CD4-positive, alpha-beta memory T cell (primary cell): ENCODE measurements around the gene PRKAG3. TPM values are rescaled to one million over a fixed set of nuclear protein-coding genes. Genes with fewer than 3 reads are reported as not detected.
"Not testable (repeated sequence)": the region's sequence is repeated elsewhere in the genome, so short reads cannot be mapped to it uniquely, and the experiment has no call there.

Experiments
- CTCF ChIA-PET: fragments of 350-600 bp; sonication (Branson Sonifier 250); formaldehyde crosslinking; loops from one replicate; lab custom pipeline; 2021; ENCODE audit warnings: inconsistent platforms; ENCODE audit not compliant: partially characterized antibody; lab: Charles Lee
- POLR2A ChIA-PET: fragments of 350-600 bp; sonication (Branson Sonifier 250); formaldehyde crosslinking; loops from one replicate; lab custom pipeline; 2021; ENCODE audit not compliant: partially characterized antibody; lab: Charles Lee
- DNase-seq, 5 donors: peaks; one replicate each; pipeline versions ENCODE4 v3.0.0 to v3.0.0-alpha.2; 2020 to 2022; ENCODE audit warnings: mixed read lengths in 1 of 5
- H3K27ac ChIP-seq: one replicate; pipeline ENCODE4 v1.7.0; 2013; ENCODE audit warnings: low read depth, low read length
- H3K27me3 ChIP-seq: 2 replicates; pipeline ENCODE4 v1.7.0; 2013; ENCODE audit warnings: mild to moderate bottlenecking, low read length, moderate library complexity; ENCODE audit not compliant: insufficient read depth
- H3K36me3 ChIP-seq: 2 replicates; pipeline ENCODE4 v1.7.0; 2013; ENCODE audit warnings: mild to moderate bottlenecking, low read length, moderate library complexity; ENCODE audit not compliant: insufficient read depth
- H3K4me1 ChIP-seq: 2 replicates; pipeline ENCODE4 v1.7.0; 2013; ENCODE audit warnings: mild to moderate bottlenecking, low read length, moderate library complexity; ENCODE audit not compliant: insufficient read depth
- H3K4me3 ChIP-seq, 2 donors: one replicate each; pipeline ENCODE4 v1.7.0; 2013; ENCODE audit warnings: low read length in 2 of 2, mild to moderate bottlenecking in 1 of 2
- H3K9me3 ChIP-seq, 2 donors: one replicate each; pipeline ENCODE4 v1.7.0; 2013; ENCODE audit warnings: low read length in 2 of 2, control low read depth in 1 of 2; ENCODE audit not compliant: control insufficient read depth in 1 of 2
- H3K27ac Mint-ChIP-seq, 7 donors: one replicate each; pipeline ENCODE4 v1.8.0; 2020 to 2021; ENCODE audit warnings: mixed read lengths in 7 of 7, mild to moderate bottlenecking in 6 of 7, inconsistent platforms in 3 of 7, moderate library complexity in 3 of 7
- H3K27me3 Mint-ChIP-seq, 2 donors: one replicate each; pipeline ENCODE4 v1.8.0; 2020 to 2021; ENCODE audit warnings: mixed read lengths in 2 of 2
- H3K36me3 Mint-ChIP-seq, 2 donors: one replicate each; pipeline ENCODE4 v1.8.0; 2020 to 2021; ENCODE audit warnings: mixed read lengths in 2 of 2, inconsistent platforms in 1 of 2, mild to moderate bottlenecking in 1 of 2
- H3K4me1 Mint-ChIP-seq, 4 donors: one replicate each; pipeline ENCODE4 v1.8.0; 2020 to 2021; ENCODE audit warnings: mixed read lengths in 4 of 4, mild to moderate bottlenecking in 1 of 4
- H3K4me3 Mint-ChIP-seq, 8 donors: one replicate each; pipeline ENCODE4 v1.8.0; 2020 to 2021; ENCODE audit warnings: mixed read lengths in 8 of 8, mild to moderate bottlenecking in 7 of 8, moderate library complexity in 6 of 8, inconsistent platforms in 3 of 8
- H3K9me3 Mint-ChIP-seq, 8 donors: one replicate each; pipeline ENCODE4 v1.8.0; 2020 to 2021; ENCODE audit warnings: mixed read lengths in 8 of 8, mild to moderate bottlenecking in 5 of 8, inconsistent platforms in 3 of 8, moderate library complexity in 1 of 8
- intact Hi-C: fragments of 100-400 bp; cut with micrococcal nuclease; formaldehyde crosslinking; loops from one replicate; pipeline ENCODE4 v1.15.1; 2023
- polyA plus RNA-seq, 2 donors: library from polyadenylated mRNA; unstranded; fragments of 300-500 nt; fragmentation: Illumina TruSeq; gene quantifications; one replicate each; pipeline ENCODE4 v1.2.3, GENCODE V29; 2021
- total RNA-seq, 2 experiments: library from RNA; stranded (reverse); gene quantifications; one replicate each; pipeline ENCODE4 v1.2.3, GENCODE V29; 2021

Gene PRKAG3
- total and polyA plus RNA-seq, 4 experiments from 2014 or later = not detected

GRCh38 chr2:218846963-218847362 lies 15.4 kb upstream of the PRKAG3 start:
- not testable (repeated sequence) for H3K36me3 ChIP-seq, H3K4me3 ChIP-seq

DNA sequence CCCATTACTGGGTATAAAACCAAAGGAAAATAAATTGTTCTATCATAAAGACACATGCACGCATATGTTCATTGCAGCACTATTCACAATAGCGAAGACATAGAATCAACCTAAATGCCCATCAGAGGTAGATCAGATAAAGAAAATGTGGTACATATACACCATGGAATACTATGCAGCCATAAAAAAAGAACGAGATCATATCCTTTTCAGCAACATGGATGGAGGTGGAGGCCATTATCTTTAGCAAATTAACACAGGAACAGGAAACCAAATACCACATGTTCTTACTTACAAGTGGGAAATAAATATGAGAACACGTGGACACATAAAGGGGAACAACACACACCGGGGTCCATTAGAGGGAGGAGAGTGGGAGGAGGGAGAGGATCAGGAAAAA lies 12.7 kb upstream of the PRKAG3 start:
- intact Hi-C loops, CTCF ChIA-PET, H3K4me1 Mint-ChIP-seq, H3K27ac ChIP-seq, H3K27ac Mint-ChIP-seq, H3K36me3 Mint-ChIP-seq, H3K9me3 ChIP-seq, H3K4me3 ChIP-seq, H3K4me1 ChIP-seq, H3K36me3 ChIP-seq, POLR2A ChIA-PET, H3K27me3 ChIP-seq, H3K9me3 Mint-ChIP-seq, DNase-seq, H3K4me3 Mint-ChIP-seq: not testable (repeated sequence)
- H3K27me3 Mint-ChIP-seq = peaks cover 14 to 25% of the 10 kb centered on the region in 2 donors

More at GRCh38 chr2:218846963-218847362, 15.4 kb upstream of the PRKAG3 start:
- DNase-seq, H3K4me1 ChIP-seq, H3K9me3 ChIP-seq, H3K27me3 ChIP-seq, H3K4me1 Mint-ChIP-seq, H3K9me3 Mint-ChIP-seq, H3K27ac ChIP-seq, H3K36me3 Mint-ChIP-seq, H3K27ac Mint-ChIP-seq, H3K4me3 Mint-ChIP-seq: not testable (repeated sequence)
- ChIA-PET CTCF (interaction anchor here (0.6 to 9.3 kb wide), 22 partner anchors 8 to 575 kb away, joined by 3 to 91 read pairs (median 4); partner anchors contain the start of genes AAMP, BCS1L, PNKD and RNF25), POLR2A (interaction anchor here (1.3 kb wide), 1 partner anchor 188 kb away, joined by 4 read pairs; the partner anchor contains the start of genes BCS1L and ZNF142)
- intact Hi-C loops = loop anchor here (1.0 to 5.0 kb wide), 7 partner anchors 119 to 680 kb away; partner anchors contain the start of genes BCS1L, CNOT9, CXCR1 and TTLL4
- peaks cover 9 to 15% of the 10 kb centered on the region in 2 donors for H3K27me3 Mint-ChIP-seq

DNA sequence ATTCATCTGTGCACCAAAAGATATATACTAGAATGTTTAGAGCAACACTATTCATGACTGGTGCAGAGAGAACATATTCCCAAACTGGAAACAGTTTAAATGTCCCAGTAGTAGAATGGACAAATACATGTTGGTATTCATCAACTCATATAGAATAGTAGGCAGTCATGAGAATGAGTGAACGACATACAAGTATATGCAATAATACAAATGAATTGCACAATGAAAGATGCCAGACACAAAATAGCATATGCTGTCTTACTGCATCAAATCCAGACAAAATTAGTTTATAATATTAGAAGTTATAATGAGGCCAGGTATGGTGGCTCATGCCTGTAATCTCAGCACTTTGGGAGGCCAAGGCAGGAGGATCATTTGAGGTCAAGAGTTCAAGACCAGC lies 8.3 kb upstream of the PRKAG3 start:
- Histone ChIP-seq H3K27me3 (no peaks in the 10 kb centered on the region), H3K9me3 (no peaks in the 10 kb centered on the region), H3K4me1 (no peaks in the 10 kb centered on the region), H3K27ac (no peak overlapping the region), H3K36me3 (no peaks in the 10 kb centered on the region), H3K4me3 (no peak overlapping the region)
- Mint-ChIP-seq H3K36me3 (peaks cover 0 to 4% of the 10 kb centered on the region in 2 donors), H3K9me3 (peaks cover 0 to 21% (median 15%) of the 10 kb centered on the region in 8 donors), H3K27ac (no peak overlapping the region), H3K4me3 (no peak overlapping the region), H3K27me3 (peaks cover 23 to 41% of the 10 kb centered on the region in 2 donors), H3K4me1 (no peaks in the 10 kb centered on the region)
- DNase-seq = no peak
- ChIA-PET CTCF (no interaction called here), POLR2A (no interaction called here)
- intact Hi-C loops = no loop called here

DNA sequence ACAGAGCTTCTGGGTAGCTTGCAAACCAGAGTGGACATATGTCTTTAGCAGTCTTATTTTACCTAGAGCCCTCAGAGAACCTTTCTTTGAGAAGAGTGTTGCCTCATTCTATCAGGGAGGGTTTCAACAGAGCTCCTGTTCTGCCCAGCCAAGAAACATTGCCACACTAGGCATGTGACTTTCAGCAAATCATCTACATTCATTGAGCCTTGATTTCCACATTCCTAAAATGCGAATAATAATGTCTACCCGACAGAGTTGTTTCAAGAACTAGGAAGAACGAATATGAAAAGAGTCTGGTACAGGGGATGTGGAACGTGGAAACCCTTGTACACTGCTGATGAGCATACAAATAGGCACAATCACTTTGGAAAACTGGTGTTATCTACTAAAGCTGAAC lies 7.8 kb upstream of the PRKAG3 start:
- ChIA-PET POLR2A (no interaction called here), CTCF (interaction anchor here (1.0 kb wide), 1 partner anchor 8 kb away, joined by 3 read pairs; no protein-coding TSS in a partner anchor)
- Histone ChIP-seq H3K4me3 (no peak overlapping the region), H3K36me3 (no peaks in the 10 kb centered on the region), H3K4me1 (no peaks in the 10 kb centered on the region), H3K9me3 (no peaks in the 10 kb centered on the region), H3K27me3 (no peaks in the 10 kb centered on the region), H3K27ac (no peak overlapping the region)
- intact Hi-C loops = no loop called here
- H3K36me3 Mint-ChIP-seq = peaks cover 0 to 4% of the 10 kb centered on the region in 2 donors
- H3K9me3 Mint-ChIP-seq = peaks cover 0 to 21% (median 15%) of the 10 kb centered on the region in 8 donors
- no peak overlapping the region for H3K27ac Mint-ChIP-seq
- no peak for DNase-seq
- H3K27me3 Mint-ChIP-seq = peaks cover 26 to 43% of the 10 kb centered on the region in 2 donors
- no peaks in the 10 kb centered on the region for H3K4me1 Mint-ChIP-seq
- H3K4me3 Mint-ChIP-seq = no peak overlapping the region

GRCh38 chr2:218837495-218837894 lies 5.9 kb upstream of the PRKAG3 start:
- POLR2A ChIA-PET = no interaction called here
- H3K4me1 ChIP-seq = no peaks in the 10 kb centered on the region
- H3K4me3 ChIP-seq = no peak overlapping the region
- H3K36me3 Mint-ChIP-seq = peaks cover 0 to 4% of the 10 kb centered on the region in 2 donors
- H3K9me3 Mint-ChIP-seq = peaks cover 0 to 21% (median 15%) of the 10 kb centered on the region in 8 donors
- no peaks in the 10 kb centered on the region for H3K4me1 Mint-ChIP-seq
- no peaks in the 10 kb centered on the region for H3K27me3 ChIP-seq
- H3K27ac Mint-ChIP-seq = no peak overlapping the region
- H3K9me3 ChIP-seq = no peaks in the 10 kb centered on the region
- H3K27ac ChIP-seq = no peak overlapping the region
- CTCF ChIA-PET = interaction anchor here (1.2 to 1.4 kb wide), 3 partner anchors 10 to 60 kb away, joined by 3 to 5 read pairs (median 3); no protein-coding TSS in a partner anchor
- DNase-seq = no peak
- peaks cover 34 to 43% of the 10 kb centered on the region in 2 donors for H3K27me3 Mint-ChIP-seq
- H3K36me3 ChIP-seq = no peaks in the 10 kb centered on the region
- intact Hi-C loops = no loop called here
- H3K4me3 Mint-ChIP-seq = no peak overlapping the region

DNA sequence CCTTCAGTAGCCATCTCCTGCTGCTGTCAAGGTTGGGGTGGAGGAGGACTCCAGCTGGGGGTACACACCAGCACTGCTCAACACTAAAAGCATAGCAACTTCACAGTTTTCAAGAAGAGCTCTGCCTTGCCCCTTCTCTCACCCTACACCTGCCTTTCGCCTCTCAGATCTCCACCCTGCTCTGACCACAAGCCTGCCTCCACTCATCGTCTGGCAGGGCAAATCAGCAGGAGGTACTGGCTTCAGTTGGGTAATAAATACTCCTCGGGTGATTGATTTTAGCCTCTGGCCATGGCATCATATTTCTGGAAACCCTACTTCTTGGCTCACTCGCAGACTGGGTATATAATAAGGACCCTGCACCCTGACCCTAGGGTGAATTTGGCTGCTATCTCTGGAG lies 3.1 kb upstream of the PRKAG3 start:
- peaks cover 0 to 21% (median 15%) of the 10 kb centered on the region in 8 donors for H3K9me3 Mint-ChIP-seq
- intact Hi-C loops = no loop called here
- H3K27ac Mint-ChIP-seq = no peak overlapping the region
- H3K36me3 Mint-ChIP-seq = peaks cover 0 to 4% of the 10 kb centered on the region in 2 donors
- POLR2A ChIA-PET = no interaction called here
- peaks cover 41 to 45% of the 10 kb centered on the region in 2 donors for H3K27me3 Mint-ChIP-seq
- Histone ChIP-seq H3K4me3 (no peak overlapping the region), H3K27ac (no peak overlapping the region), H3K27me3 (no peaks in the 10 kb centered on the region), H3K9me3 (no peaks in the 10 kb centered on the region), H3K36me3 (no peaks in the 10 kb centered on the region), H3K4me1 (no peaks in the 10 kb centered on the region)
- no peak overlapping the region for H3K4me3 Mint-ChIP-seq
- no peaks in the 10 kb centered on the region for H3K4me1 Mint-ChIP-seq
- CTCF ChIA-PET = no interaction called here
- no peak for DNase-seq

GRCh38 chr2:218833023-218833609 lies 1.5 kb upstream of the PRKAG3 start:
- H3K4me3 ChIP-seq = no peak overlapping the region
- H3K36me3 ChIP-seq = no peaks in the 10 kb centered on the region
- H3K36me3 Mint-ChIP-seq = peaks cover 0 to 4% of the 10 kb centered on the region in 2 donors
- peaks cover 0 to 17% (median 14%) of the 10 kb centered on the region in 8 donors for H3K9me3 Mint-ChIP-seq
- H3K4me3 Mint-ChIP-seq = no peak overlapping the region
- CTCF ChIA-PET = no interaction called here
- DNase-seq = no peak
- H3K9me3 ChIP-seq = no peaks in the 10 kb centered on the region
- intact Hi-C loops = no loop called here
- H3K27me3 Mint-ChIP-seq = peaks cover 29 to 48% of the 10 kb centered on the region in 2 donors
- no peaks in the 10 kb centered on the region for H3K4me1 ChIP-seq
- H3K27me3 ChIP-seq = no peaks in the 10 kb centered on the region
- H3K27ac Mint-ChIP-seq = peak overlapping the region in 1 of 7 donors; percentile 18
- no peak overlapping the region for H3K27ac ChIP-seq
- POLR2A ChIA-PET = no interaction called here
- no peaks in the 10 kb centered on the region for H3K4me1 Mint-ChIP-seq
